Activated CD4-positive, CD25-positive, alpha-beta regulatory T cell treated with anti-CD3 and anti-CD28 coated beads, Interleukin-2, amount 50 U/mL, for 24 hours (primary cell): ENCODE data around the gene MFSD2A.
"Not testable (repeated sequence)": the region's sequence is repeated elsewhere in the genome, so short reads cannot be mapped to it uniquely, and the experiment has no call there.

Source experiments
- ATAC-seq, 2 donors: fragments of 150-1000 bp; cut with Tn5 transposase; one replicate each; pipeline ENCODE4 v1.10.0; 2021; ENCODE audit warnings: mild to moderate bottlenecking in 1 of 2, moderate library complexity in 1 of 2

Gene MFSD2A

DNA sequence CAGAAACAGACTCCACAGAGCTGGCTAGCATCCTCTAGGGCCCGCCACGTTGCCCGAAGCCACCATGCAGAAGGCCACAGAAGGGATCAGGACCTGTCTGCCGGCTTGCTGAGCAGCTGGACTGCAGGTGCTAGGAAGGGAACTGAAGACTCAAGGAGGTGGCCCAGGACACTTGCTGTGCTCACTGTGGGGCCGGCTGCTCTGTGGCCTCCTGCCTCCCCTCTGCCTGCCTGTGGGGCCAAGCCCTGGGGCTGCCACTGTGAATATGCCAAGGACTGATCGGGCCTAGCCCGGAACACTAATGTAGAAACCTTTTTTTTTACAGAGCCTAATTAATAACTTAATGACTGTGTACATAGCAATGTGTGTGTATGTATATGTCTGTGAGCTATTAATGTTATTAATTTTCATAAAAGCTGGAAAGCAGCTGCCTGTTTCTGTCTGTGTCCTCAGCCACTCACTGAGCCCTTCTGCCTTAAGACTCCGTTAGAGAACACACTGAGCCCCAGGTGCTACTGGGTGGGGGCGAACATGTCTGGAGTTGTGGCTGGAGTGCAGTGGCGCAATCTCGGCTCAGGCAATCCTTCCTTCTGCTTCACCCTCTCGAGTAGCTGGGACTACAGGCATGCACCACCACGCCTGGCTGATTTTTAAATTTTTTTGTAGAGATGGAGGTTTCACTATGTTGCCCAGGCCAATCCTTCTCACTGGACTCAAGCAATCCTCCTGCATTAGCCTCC lies 14.8 kb downstream of the MFSD2A start:
- no peak for ATAC-seq

GRCh38 chr1:39970274-39970673 lies 15.3 kb downstream of the MFSD2A start:
- ATAC-seq = no peak

DNA sequence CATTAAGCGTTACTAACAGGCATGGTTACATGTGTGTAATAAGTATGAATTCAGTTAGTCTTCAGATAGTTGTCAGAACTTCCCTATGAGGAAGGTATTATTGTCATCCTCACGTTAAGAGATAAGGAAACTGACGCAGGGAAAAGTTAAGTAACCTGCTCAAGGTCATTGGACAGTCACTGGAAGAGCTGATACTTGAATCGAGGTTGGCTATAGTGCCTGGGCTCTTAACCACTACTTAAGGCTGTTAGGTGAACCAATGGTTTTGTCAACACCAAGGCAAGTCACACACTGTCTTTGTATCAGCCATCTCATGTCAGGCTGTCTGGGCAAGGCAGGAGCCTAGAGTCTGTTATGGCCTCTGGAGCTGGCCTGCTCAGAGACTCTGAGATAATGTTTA lies 16.2 kb downstream of the MFSD2A start:
- ATAC-seq = no peak

- ATAC-seq = peak; percentile 68 to 76
These were observed 18.7 kb downstream of the MFSD2A start for GRCh38 chr1:39973503-39974135.

- ATAC-seq = no peak
These were observed 21.8 kb downstream of the MFSD2A start for GRCh38 chr1:39976732-39977131.

- no peak for ATAC-seq
These were observed 22.3 kb downstream of the MFSD2A start for GRCh38 chr1:39977202-39977601.

DNA sequence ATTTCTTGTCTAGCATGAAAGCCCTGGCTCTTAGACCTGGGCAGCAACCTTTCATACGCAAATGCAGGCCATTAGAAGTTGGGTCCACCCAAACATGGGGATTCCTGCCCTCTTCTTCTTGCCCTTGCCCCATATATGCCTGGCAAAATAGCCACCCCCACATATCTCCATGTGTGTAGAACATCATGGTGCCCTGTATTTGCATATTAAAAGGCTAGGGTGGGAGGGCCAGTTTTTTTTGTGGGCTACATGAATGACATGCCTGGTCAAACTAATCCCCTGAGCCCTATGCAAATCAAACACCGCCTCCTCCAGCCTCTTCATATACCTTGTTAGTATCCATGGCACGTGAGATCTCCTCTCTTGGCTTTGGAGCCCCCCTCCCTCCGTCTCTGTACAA lies 24.7 kb downstream of the MFSD2A start:
- no peak for ATAC-seq

GRCh38 chr1:39980555-39981313 lies 25.8 kb downstream of the MFSD2A start:
- no peak for ATAC-seq

GRCh38 chr1:39981385-39981784 lies 26.4 kb downstream of the MFSD2A start:
- ATAC-seq = no peak

DNA sequence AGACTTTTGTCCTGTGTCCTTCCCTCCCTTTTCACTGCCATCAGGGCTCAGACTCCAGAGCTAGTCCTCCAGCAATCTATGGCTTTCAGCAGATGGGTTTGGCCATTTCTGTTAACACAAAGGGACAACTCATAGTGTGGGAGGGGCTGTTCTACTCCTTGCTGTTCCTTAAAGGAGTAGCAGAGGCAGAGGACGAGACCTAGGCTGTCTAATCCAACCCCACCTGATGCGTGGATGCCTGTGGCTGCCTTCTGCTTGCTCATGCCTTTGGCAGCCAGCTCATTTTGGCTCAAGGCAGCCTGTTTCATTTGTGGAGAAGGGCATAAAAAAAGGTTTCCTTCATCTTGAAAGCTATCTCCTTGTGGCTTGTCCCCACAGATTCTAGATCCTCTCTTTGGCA lies 27.0 kb downstream of the MFSD2A start:
- no peak for ATAC-seq

DNA sequence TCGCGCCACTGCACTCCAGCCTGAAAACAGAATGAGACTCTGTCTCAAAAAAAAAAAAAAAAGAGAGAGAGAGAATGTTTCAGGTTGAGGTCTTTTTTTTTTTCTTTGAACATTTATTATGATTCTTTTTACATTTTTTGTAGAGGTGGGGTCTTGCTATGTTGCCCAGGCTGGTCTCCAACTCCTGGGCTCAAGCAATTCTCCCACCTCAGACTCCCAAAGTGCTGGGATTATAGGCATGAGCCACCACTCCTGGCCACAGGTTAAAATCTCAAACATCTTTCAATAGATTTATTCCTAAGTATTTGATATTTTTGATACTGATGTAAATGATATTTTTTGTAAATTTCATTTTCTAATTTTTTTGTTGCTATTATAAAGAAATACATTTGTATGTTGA lies 29.5 kb downstream of the MFSD2A start:
- ATAC-seq = not testable (repeated sequence)

- ATAC-seq = no peak
These were observed 30.0 kb downstream of the MFSD2A start for GRCh38 chr1:39984951-39985350.

- ATAC-seq = no peak
These were observed 32.9 kb downstream of the MFSD2A start for GRCh38 chr1:39987869-39988268.

DNA sequence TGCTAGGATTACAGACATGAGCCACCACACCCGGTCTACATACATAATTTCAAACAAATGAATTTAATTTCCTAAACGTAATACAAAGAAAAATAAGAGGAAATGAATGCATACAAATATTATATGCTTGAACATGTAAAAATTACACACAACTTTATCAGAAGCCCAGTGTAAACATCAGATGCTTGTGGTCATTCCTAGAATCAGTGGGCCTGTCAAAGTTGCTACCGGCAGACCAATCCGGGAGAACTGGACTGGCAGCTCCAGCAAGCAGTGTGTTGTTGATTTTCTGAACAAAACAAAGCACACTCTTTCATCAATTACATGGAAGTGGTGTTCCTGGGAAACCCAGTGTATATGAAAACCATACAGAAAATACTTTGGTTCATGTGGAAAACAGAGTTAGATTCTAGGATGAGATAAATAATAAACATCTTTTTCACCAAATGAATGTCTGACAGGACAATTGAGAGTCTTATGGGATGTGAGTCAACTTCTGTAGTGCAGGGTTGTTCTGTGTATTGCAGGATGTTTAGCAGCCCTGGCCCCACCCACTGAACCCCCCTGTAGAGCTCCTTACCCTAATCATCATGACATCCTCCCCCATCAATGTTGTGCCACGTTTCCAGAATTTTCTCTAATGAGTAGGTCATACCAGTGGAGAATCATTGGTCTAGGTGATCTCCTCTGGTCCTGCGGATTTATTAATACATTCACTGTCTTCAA lies 33.8 kb downstream of the MFSD2A start:
- ATAC-seq = no peak

DNA sequence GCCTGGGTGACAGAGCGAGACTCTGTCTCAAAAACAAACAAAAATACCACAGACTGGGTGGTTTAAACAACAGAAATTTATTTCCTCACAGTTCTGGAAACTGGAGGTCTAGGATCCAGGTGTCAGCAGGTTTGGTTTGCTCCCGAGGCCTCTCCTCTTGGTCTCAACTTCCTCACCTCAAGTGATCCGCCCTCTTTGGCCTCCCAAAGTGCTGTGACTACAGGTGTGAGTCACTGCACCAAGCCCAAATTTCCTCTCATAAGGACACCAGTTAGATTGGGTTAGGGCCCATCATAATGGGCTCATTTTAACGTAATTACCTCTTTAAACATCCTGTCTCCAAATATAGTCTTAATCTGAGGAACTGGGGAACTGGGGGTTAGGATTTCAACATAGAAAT lies 35.5 kb downstream of the MFSD2A start:
- ATAC-seq = no peak

DNA sequence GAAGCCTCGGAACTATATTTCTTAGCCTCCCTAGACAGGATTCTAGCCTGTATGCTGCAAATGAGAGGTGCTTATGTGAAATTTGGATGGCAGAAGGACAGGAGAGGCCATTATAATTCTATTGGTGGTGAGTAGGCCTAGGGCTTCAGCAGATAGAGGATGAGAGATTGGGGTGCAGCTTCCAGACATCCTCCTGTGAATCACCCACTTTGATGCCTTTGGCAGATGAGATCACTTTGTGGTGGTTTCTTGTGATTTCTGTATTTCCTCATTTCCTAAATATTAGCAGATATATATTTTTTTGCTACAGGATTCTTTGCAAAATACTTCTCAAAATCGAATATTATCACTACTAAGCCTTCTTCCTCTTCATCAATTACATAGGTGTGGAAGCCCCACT lies 37.3 kb downstream of the MFSD2A start:
- ATAC-seq = no peak

- no peak for ATAC-seq
These were observed 37.9 kb downstream of the MFSD2A start for GRCh38 chr1:39992888-39993287.

- ATAC-seq = peak; percentile 48 to 55
These were observed 41.0 kb downstream of the MFSD2A start for GRCh38 chr1:39995973-39996393.

- ATAC-seq = no peak
These were observed 41.6 kb downstream of the MFSD2A start for GRCh38 chr1:39996396-39997004.

- no peak for ATAC-seq
These were observed 46.5 kb downstream of the MFSD2A start for GRCh38 chr1:40001456-40001855.

- no peak for ATAC-seq
These were observed 48.5 kb downstream of the MFSD2A start for GRCh38 chr1:40003156-40004093.

DNA sequence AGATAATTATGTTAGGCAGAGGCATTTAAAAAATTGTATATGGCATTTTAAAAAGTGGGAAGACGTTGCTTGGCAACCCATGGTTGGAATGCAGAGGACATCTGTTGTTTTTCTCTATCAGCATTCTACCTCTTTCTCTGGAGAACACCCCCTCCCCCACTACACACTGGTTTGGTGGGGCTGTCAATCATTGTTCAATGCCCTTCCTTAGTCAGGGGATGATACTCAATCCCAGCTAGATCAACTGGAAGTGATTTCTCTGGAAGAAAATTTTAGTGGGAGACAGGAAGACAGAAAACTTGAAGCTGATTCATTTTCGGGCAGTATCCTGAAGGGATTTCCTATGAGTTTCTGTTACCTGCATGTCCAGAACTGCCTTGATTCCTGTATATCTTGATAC lies 49.9 kb downstream of the MFSD2A start:
- ATAC-seq = no peak
